ENCODE data around the gene RBMS3. TPM values are rescaled to one million over a fixed set of nuclear protein-coding genes. Genes with fewer than 3 reads are reported as not detected.

RBMS3 gene
- total RNA-seq, 3 donors from 2014 or later: 48.4 to 117 (median 103) TPM

GRCh38 chr3:29949131-29949530 lies 668.3 kb downstream of the RBMS3 start:
- intact Hi-C loops (cut with DNase I; ENCODE audit: low total_unique reads): no loop called here
- no peaks in the 10 kb centered on the region for H3K4me1 ChIP-seq
- H3K4me3 ChIP-seq: no peak overlapping the region
- no peaks in the 10 kb centered on the region for H3K27me3 ChIP-seq
- H3K27ac ChIP-seq: no peak overlapping the region
- no peak for DNase-seq (ENCODE audit: low spot score in 2 of 2)
- no peaks in the 10 kb centered on the region for H3K36me3 ChIP-seq
- TF ChIP-seq CTCF (IDR thresholded peaks at IDR 0.05) (no peak), POLR2A (IDR thresholded peaks at IDR 0.05) (no peak), POLR2AphosphoS5 (IDR thresholded peaks at IDR 0.05) (no peak)
- H3K9me3 ChIP-seq: no peaks in the 10 kb centered on the region

DNA sequence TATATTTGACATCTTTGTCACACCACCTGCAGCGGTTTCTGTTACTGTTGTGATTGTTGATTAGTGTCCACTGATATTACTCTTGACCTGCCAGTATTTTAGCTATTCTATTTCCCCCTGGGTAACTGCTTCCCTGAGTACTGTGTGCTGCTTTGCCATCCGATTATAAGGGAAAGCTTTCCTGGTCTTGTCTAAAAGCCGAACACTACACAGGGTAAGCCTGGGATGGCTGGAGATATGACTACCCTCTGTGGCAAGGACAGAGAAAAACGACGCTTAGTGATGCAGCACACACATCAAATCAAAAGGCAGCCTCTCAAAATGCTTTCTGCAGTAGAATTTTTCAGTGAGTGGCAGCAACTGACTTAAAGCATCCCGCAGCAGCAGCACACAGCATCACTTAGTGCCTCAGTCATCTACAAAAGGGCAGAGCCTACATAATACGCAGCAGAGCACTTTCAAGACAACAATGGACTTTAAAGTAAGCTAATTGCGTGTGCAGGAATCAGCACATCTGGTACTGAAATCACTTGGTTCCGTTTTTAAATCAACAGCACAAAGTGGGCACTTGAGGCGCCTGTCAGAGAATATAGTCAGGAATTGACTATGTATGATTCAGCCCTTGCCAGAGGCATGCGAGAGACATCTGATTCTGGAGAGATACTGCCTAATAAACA lies 669.2 kb downstream of the RBMS3 start:
- no peaks in the 10 kb centered on the region for H3K4me1 ChIP-seq

GRCh38 chr3:29952431-29952830 lies 671.6 kb downstream of the RBMS3 start:
- H3K27ac ChIP-seq: no peak overlapping the region
- H3K36me3 ChIP-seq: no peaks in the 10 kb centered on the region
- no peak for DNase-seq (ENCODE audit: low spot score in 2 of 2)
- H3K4me1 ChIP-seq: no peaks in the 10 kb centered on the region
- H3K27me3 ChIP-seq: no peaks in the 10 kb centered on the region
- intact Hi-C loops (cut with DNase I; ENCODE audit: low total_unique reads): no loop called here
- H3K4me3 ChIP-seq: no peak overlapping the region
- no peaks in the 10 kb centered on the region for H3K9me3 ChIP-seq
- no peak for TF ChIP-seq POLR2A (IDR thresholded peaks at IDR 0.05)
- no peak for TF ChIP-seq POLR2AphosphoS5 (IDR thresholded peaks at IDR 0.05)
- TF ChIP-seq CTCF (IDR thresholded peaks at IDR 0.05): no peak

More for the DNA sequence above, 669.2 kb downstream of the RBMS3 start:
- Histone ChIP-seq H3K27ac (no peak overlapping the region), H3K36me3 (no peaks in the 10 kb centered on the region), H3K9me3 (no peaks in the 10 kb centered on the region), H3K27me3 (no peaks in the 10 kb centered on the region), H3K4me3 (no peak overlapping the region)
- TF ChIP-seq CTCF (IDR thresholded peaks at IDR 0.05) (no peak), POLR2AphosphoS5 (IDR thresholded peaks at IDR 0.05) (no peak), POLR2A (IDR thresholded peaks at IDR 0.05) (no peak)
- intact Hi-C loops (cut with DNase I; ENCODE audit: low total_unique reads): no loop called here
- no peak for DNase-seq (ENCODE audit: low spot score in 2 of 2)

- Histone ChIP-seq H3K4me3 (no peak overlapping the region), H3K27ac (no peak overlapping the region), H3K4me1 (no peaks in the 10 kb centered on the region), H3K36me3 (no peaks in the 10 kb centered on the region), H3K9me3 (no peaks in the 10 kb centered on the region), H3K27me3 (no peaks in the 10 kb centered on the region)
- no peak for TF ChIP-seq POLR2AphosphoS5 (IDR thresholded peaks at IDR 0.05)
- no peak for TF ChIP-seq CTCF (IDR thresholded peaks at IDR 0.05)
- TF ChIP-seq POLR2A (IDR thresholded peaks at IDR 0.05): no peak
- DNase-seq (ENCODE audit: low spot score in 2 of 2): no peak
- intact Hi-C loops (cut with DNase I; ENCODE audit: low total_unique reads): no loop called here
Measured at GRCh38 chr3:29955413-29955812, 674.5 kb downstream of the RBMS3 start.

DNA sequence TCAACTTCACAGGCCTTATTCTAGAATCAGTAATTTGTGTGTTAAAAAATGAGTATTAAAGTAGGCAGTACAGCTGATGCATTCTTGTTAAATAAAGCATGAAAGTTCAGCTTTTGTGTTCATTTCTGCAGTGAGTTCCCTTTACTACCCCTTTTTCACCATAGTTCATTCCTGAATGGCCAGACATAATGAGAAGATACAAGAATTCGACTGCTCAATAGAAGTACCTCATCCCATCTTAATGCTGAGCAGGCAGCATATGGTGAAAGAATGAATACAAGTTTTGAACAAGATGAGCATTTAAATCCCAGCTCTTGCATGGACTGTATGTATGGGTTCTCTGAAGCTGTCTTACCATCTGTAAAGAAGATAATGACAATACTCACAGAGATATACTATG lies 677.9 kb downstream of the RBMS3 start:
- intact Hi-C loops (cut with DNase I; ENCODE audit: low total_unique reads): no loop called here
- Histone ChIP-seq H3K27ac (no peak overlapping the region), H3K4me1 (no peaks in the 10 kb centered on the region), H3K36me3 (no peaks in the 10 kb centered on the region), H3K27me3 (no peaks in the 10 kb centered on the region), H3K4me3 (no peak overlapping the region), H3K9me3 (no peaks in the 10 kb centered on the region)
- TF ChIP-seq POLR2A (IDR thresholded peaks at IDR 0.05) (no peak), CTCF (IDR thresholded peaks at IDR 0.05) (no peak), POLR2AphosphoS5 (IDR thresholded peaks at IDR 0.05) (no peak)
- no peak for DNase-seq (ENCODE audit: low spot score in 2 of 2)
